ENCODE measurements around the gene FAM217B. TPM values are rescaled to one million over a fixed set of nuclear protein-coding genes. Genes with fewer than 3 reads are reported as not detected.

Gene FAM217B
- total RNA-seq, 1 donor from 2014 or later, result 12.8 TPM

GRCh38 chr20:59933296-59933848, 6.8 kb upstream of the FAM217B start, which contains the start of gene SYCP2:
Gene SYCP2, minus strand, starts transcription at chr20:59933637. Its CDS starts 11,224 bp downstream, at chr20:59922413.
- TF ChIP-seq POLR2AphosphoS5 (IDR thresholded peaks at IDR 0.05; ENCODE audit: insufficient read depth in 1 of 2, low read depth in 1 of 2) (no peak), CTCF (IDR thresholded peaks at IDR 0.05) (no peak), POLR2A (IDR thresholded peaks at IDR 0.05) (no peak)

GRCh38 chr20:59933849-59934585, 6.2 kb upstream of the FAM217B start:
- H3K27ac ChIP-seq, result peak overlapping the region; percentile 81
- H3K36me3 ChIP-seq, result no peaks in the 10 kb centered on the region
- H3K27me3 ChIP-seq, result no peaks in the 10 kb centered on the region
- intact Hi-C loops (cut with DNase I), result no loop called here
- H3K4me3 ChIP-seq, result peak overlapping the region; percentile 61 to 65
- TF ChIP-seq POLR2AphosphoS5 (IDR thresholded peaks at IDR 0.05; ENCODE audit: insufficient read depth in 1 of 2, low read depth in 1 of 2) (peak in 1 of 2 donors; percentile 25), POLR2A (IDR thresholded peaks at IDR 0.05) (no peak), CTCF (IDR thresholded peaks at IDR 0.05) (peak; percentile 72 to 96 (median 86))
- peaks cover 34% of the 10 kb centered on the region for H3K4me1 ChIP-seq
- DNase-seq (ENCODE audit: extremely low spot score in 2 of 2), result no peak
- H3K9me3 ChIP-seq, result no peaks in the 10 kb centered on the region

More at GRCh38 chr20:59933296-59933848, 6.8 kb upstream of the FAM217B start, which contains the start of gene SYCP2:
- intact Hi-C loops (cut with DNase I), result no loop called here
- H3K36me3 ChIP-seq, result no peaks in the 10 kb centered on the region
- peaks cover 27% of the 10 kb centered on the region for H3K4me1 ChIP-seq
- H3K27me3 ChIP-seq, result no peaks in the 10 kb centered on the region
- no peak for DNase-seq (ENCODE audit: extremely low spot score in 2 of 2)
- H3K4me3 ChIP-seq, result peak within 1 kb of the TSS; percentile 61 to 65
- H3K9me3 ChIP-seq, result no peaks in the 10 kb centered on the region
- peak within 1 kb of the TSS; percentile 81 for H3K27ac ChIP-seq

GRCh38 chr20:59935457-59936185, 4.6 kb upstream of the FAM217B start:
- Histone ChIP-seq H3K36me3 (no peaks in the 10 kb centered on the region), H3K27me3 (no peaks in the 10 kb centered on the region), H3K4me3 (no peak overlapping the region), H3K9me3 (no peaks in the 10 kb centered on the region), H3K27ac (no peak overlapping the region), H3K4me1 (peaks cover 38% of the 10 kb centered on the region)
- intact Hi-C loops (cut with DNase I), result no loop called here
- TF ChIP-seq CTCF (IDR thresholded peaks at IDR 0.05) (no peak), POLR2AphosphoS5 (IDR thresholded peaks at IDR 0.05; ENCODE audit: insufficient read depth in 1 of 2, low read depth in 1 of 2) (no peak), POLR2A (IDR thresholded peaks at IDR 0.05) (no peak)
- DNase-seq (ENCODE audit: extremely low spot score in 2 of 2), result no peak

GRCh38 chr20:59936409-59936808, 3.8 kb upstream of the FAM217B start:
- H3K27me3 ChIP-seq, result no peaks in the 10 kb centered on the region
- peaks cover 44% of the 10 kb centered on the region for H3K4me1 ChIP-seq
- TF ChIP-seq POLR2A (IDR thresholded peaks at IDR 0.05) (no peak), CTCF (IDR thresholded peaks at IDR 0.05) (no peak), POLR2AphosphoS5 (IDR thresholded peaks at IDR 0.05; ENCODE audit: insufficient read depth in 1 of 2, low read depth in 1 of 2) (no peak)
- H3K9me3 ChIP-seq, result no peaks in the 10 kb centered on the region
- H3K36me3 ChIP-seq, result no peaks in the 10 kb centered on the region
- H3K4me3 ChIP-seq, result no peak overlapping the region
- H3K27ac ChIP-seq, result no peak overlapping the region
- intact Hi-C loops (cut with DNase I), result no loop called here
- DNase-seq (ENCODE audit: extremely low spot score in 2 of 2), result no peak
